ENCODE results near the gene CYS1.
"Not testable (repeated sequence)": the region's sequence is repeated elsewhere in the genome, so short reads cannot be mapped to it uniquely, and the experiment has no call there.

CYS1 gene, protein sequence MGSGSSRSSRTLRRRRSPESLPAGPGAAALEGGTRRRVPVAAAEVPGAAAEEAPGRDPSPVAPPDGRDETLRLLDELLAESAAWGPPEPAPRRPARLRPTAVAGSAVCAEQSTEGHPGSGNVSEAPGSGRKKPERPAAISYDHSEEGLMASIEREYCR

DNA sequence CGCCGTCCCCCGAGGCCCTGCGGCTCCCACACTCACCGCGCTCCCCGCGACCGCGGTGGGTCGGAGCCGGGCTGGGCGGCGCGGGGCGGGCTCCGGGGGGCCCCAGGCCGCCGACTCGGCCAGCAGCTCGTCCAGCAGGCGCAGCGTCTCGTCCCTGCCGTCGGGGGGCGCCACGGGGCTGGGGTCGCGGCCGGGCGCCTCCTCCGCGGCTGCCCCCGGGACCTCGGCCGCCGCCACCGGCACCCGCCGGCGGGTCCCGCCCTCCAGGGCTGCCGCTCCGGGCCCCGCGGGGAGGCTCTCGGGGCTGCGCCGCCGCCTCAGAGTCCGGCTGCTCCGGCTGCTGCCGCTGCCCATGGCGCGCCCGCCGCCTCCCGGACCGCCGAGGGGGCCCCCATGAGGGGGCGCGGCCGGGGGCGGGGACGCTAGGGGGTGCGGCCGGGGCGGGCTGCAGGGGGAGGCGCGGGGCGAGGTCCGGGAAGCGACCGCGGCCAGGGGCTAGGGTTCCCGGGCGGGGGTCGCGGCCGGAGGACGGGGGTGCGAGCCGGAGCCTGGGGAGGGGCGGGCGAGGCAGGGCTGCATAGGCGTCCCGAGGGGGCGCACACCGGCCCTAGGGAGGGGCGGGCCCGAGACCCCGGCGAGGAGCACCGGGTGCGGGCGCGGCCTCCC is at the start of gene CYS1:
Gene CYS1, minus strand, starts transcription at position 542 of the 666 bp plus-strand sequence. Its CDS starts 188 bp downstream, at position 354.
- no peak for DNase-seq

DNA sequence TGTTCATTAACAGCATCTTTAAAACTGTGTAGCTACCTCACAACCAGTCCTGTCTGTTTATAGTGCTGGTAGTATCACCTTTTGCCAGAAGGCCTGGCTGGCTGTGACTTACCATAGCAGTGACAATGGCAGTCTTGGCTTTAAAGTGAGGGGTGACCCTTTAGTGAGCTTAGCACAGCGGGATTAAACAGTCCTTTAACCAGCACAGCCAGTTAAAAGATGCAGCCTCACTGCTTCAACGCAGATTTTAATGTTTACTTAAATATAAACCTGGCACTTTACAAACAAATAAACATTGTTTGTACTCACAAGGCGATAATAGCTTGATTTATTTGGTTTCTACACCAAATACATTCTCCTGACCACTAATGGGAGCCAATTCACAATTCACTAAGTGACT is 49.3 kb upstream of the CYS1 start:
- no peak for DNase-seq

DNA sequence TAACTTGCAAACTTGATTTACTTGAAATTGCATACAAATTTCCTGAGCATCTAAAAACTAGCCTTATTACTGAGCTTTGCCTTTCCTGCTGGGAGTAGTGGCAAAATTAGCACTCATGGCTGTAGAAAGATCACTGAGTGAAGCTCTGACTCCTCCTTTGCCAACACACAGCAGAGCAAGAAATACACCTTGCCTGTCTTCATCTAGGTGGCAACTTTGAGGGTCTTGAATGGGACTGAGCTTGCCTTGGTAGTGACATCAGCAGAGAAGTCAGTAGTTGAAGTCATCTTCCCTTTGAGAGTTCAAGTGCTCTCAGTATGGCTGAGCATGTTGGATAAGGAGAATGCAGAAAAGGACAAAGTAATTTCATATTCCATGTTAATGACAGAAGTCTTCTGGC is 48.2 kb upstream of the CYS1 start:
- DNase-seq: no peak

DNA sequence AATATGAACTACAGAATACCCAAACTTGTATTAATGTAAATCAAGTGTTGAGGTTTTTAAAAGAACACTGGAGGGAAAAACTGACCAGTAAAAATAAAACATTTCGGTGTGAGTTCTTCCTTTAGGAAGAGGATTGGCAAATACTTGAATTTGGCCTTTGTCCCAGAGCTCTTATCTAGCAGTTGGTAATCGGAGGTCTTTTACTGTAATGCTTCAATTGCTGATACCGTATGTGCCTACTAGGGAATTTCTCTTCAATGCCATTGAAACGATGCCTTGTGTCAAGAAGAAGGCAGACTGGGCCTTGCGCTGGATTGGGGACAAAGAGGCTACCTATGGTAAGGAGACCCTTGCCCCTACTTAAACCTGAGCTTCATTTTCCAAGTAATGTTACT is 46.4 kb upstream of the CYS1 start:
- no peak for DNase-seq

DNA sequence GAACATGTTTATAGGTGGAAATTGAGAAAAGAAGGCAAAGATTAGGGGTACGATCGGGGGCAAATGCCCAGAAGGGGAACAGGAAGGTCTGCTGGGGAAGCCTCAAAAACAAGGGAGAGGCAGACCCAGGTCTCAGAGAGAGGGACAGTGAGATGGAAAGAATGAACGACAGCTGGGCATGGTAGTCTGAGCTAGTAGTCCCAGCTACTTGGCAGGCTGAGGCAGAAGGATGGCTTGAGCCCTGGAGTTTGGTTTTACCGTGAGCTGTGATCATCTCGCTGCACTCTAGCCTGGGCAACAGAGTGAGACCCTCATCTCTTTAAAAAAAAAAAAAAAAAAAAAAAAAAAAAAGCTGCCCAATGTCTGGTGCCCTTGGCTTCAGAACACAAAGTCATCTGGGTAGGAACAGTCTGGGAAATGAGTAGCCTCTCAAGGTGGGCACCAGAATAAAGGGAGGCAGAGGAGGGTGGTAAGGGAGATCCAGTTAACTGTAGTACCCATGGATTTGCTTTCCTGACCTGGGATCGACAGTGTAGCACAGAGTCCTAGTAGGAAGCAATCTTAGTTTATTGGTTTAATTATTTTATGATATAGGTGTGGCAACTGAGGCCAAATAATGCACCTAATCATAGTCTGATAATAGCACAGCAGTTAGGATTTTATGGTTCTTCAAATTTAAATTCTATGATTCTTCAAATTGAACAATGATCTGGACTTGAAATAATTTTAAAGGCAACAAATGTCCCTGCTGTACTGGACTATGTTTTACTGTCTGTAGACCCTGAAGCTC is 45.8 kb upstream of the CYS1 start:
- no peak for DNase-seq

DNA sequence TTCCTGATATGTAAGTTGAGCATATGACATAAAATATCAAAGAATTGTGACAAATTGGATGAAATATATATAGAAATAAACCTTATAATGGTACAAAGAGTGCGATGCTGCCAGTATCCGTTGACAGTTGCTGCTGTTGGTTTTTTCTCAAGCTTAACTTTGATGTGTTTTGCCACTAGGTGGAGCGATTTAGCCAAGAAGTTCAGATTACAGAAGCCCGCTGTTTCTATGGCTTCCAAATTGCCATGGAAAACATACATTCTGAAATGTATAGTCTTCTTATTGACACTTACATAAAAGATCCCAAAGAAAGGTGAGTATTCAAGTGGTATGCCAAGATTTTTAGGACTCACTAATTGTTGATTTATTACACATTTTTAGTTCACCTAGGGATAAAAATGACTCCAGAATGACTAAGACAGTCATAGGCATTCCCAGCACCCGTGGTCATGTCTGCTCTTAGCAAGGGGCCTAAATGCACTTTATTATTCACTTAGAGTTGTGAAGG is 44.4 kb upstream of the CYS1 start:
- no peak for DNase-seq

DNA sequence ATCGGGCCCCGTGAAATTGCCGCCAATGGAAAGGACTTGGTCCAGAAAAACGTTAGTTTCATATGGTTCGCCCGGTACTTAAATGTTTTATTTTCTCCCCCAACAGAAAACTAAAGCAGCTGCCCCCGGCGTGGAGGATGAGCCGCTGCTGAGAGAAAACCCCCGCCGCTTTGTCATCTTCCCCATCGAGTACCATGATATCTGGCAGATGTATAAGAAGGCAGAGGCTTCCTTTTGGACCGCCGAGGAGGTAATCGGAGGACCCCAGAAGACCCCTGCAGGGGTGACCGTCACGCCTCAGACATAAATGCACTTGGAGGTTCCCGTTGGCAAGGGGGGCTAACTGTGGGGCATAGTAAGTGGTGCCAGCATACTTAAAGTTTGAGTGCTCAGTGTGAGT is 43.1 kb upstream of the CYS1 start:
- no peak for DNase-seq

DNA sequence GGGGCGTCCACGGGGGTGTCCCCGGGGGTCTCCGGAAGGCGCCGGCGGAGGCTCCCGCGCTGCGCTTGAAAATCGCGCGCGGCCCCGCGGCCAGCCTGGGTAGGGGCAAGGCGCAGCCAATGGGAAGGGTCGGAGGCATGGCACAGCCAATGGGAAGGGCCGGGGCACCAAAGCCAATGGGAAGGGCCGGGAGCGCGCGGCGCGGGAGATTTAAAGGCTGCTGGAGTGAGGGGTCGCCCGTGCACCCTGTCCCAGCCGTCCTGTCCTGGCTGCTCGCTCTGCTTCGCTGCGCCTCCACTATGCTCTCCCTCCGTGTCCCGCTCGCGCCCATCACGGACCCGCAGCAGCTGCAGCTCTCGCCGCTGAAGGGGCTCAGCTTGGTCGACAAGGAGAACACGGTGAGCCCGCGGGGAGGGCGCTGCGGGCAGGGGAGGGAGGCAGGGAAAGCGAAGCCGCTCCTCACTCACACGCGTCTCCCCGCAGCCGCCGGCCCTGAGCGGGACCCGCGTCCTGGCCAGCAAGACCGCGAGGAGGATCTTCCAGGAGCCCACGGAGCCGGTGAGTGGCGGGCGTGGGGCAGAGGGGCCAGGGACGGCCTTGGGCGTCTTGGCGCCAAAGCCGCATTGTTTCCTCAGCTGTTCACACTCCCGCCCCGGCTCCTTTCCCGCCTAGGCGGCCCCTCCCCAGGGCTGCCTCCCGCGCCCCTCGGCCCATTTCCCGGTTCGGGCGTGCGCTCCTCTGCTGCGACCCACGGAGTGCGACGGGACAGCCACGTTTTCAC is 42.5 kb upstream of the CYS1 start, which contains the start of gene RRM2:
Gene RRM2, plus strand, starts transcription at position 240 of the 781 bp plus-strand sequence. Its CDS starts 60 bp downstream, at position 300.
- DNase-seq: peak; percentile 92

DNA sequence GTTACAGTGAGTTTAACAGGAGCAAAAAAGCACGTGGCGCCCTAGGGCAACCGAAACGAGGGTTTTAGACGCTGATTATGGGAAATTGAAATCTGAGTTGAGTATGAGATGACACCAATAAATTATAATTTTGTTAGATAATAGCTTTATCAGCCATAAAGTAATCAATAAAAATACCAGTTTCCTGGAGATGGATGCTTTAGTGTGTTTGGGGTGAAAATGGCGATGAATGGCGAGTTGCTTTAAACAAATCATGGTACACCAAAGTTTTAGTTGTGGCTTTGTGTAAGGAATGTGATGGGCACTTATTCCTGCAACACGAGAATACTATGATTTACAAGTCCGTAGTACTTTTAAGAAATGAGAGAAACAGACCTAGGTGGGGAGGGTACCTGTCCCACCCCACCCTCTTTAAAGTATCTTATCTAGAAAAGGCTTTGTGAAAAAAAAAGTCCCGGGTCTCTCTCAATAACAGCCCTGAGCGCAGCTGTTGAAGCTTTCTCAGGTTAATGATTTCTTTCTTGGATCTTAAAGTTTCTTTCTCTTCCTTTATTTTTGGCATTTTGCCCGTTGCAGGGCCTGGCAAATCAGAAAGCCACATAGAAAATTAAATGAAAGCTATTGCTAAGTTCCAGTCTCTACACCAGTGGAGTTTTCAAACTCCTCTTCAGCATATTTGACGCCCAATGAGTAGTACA is 40.8 kb upstream of the CYS1 start:
- DNase-seq: no peak

DNA sequence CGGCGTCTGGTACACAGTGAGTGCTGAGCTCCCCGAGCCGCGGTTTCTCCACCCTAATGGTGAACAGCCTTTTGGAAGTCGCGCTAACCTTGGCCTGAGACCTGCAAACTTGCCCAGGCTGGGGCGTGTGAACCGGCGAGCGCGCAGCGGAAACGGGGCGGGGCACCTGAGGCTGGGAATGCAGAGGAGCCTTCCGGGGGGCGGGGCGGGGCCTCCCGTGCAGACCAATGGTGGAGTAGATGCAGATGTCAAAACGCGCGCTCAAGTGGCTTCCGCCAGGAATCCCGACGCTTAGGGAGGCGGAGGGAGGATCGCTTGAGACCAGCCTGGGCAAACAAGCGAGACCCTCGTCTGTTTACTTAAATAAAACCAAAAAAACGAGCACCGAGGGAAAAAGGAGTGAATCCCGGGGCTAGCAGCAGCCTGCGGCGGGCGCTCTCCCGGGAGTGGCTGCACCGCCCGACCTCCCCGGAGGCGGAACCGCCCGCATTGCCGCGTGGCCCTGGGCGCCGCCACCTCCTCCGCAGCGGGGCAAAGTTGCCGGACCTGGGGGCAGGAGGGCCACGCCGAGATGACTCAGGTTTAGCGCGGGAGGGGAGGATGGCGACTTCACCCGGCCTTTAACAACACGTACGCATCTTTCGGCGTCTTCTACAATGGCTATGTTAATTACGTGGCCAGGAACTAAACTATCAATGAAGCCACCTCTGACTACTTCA is 40.1 kb upstream of the CYS1 start:
- peak; percentile 96 for DNase-seq

DNA sequence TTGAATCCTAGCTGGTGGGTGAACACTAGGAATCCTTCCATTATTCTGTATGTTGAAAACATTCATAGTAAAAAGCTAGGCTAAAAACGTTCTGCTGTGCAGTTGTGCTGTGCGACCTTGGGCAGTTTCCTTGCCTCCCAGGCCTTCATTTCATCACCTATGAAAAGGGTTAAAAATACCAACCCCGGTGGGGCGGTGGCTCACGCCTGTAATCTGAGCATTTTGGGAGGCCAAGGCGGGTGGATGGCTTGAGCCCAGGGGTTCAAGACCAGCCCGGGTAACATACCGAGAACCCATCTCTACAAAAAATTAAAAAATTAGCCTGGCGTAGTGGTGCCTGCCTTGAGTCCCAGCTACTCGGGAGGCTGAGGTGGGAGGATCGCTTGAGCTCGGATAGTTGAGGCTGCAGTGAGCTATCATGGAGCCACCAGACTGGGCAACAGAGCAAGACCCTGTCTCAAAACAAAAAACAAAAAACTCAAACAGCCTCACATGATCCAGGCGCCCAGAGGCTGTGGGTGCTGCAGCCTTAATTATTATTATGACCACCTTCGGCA is 39.5 kb upstream of the CYS1 start:
- no peak for DNase-seq

DNA sequence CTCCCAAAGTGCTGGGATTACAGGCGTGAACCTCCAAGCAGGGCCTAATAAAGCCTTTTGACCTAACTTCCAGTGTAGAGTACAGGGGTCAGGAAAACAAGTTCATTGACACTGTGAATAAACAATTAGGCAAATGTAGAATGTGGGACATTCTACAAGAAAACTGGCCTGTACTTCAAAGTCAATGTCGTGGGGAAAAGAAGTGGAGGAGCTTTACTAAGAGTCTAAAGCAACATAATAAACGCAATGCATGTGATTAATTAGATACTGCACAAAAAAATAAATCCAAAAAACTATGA is 38.8 kb upstream of the CYS1 start:
- no peak for DNase-seq

DNA sequence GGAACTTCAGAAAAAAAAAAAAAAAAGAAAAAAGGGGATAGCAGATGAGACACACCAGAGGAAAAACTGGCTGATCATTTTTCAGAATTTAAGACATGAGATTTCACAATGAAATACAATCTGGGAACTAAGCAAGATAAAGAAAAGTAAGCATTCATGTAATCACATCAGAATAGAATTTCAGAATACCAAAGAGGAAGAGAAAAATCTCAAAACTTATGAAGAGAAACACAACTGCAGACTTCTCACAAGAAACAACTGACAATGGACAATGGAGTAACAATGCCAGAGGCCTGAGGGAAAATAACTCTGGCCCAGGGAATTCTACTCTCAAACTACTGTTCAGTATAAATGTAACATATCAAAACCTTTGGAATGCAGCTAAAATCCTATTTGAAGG is 29.1 kb upstream of the CYS1 start:
- no peak for DNase-seq

DNA sequence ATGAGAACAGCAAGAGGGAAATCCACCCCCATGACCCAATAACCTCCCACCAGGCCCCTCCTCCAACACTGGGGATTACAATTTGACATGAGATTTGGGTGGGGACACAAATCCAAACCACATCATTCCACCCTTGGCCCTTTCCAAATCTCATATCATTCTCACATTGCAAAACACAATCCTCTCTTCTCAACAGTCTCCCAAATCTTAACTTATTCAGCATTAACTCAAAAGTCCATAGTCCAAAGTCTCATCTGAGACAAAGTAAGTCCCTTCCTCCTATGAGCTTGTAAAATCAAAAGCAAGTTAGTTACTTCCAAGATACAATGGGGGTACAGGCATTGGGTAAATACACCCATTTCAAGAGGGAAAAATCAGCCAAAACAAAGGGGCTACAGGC is 24.7 kb upstream of the CYS1 start:
- DNase-seq: not testable (repeated sequence)

DNA sequence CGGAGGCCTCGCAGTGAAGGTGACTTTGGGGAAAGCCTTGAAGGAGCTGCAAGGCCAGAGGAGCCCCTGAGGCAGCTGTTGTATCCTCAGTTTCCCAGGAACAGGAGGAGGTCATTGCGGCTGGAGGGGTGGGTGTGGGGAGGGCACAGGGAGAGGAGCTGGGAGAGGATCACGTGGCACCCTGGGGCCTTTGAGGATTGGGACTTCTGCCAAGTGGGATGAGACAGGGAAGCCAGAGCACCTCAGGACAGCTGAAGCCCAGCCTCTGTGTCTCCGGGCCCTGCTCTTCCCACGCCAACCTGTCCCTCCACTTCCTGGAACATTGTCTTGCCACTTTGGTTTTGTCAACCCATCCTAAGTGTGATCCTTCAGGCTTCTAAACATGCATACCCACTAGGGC is 23.0 kb upstream of the CYS1 start:
- DNase-seq: no peak

DNA sequence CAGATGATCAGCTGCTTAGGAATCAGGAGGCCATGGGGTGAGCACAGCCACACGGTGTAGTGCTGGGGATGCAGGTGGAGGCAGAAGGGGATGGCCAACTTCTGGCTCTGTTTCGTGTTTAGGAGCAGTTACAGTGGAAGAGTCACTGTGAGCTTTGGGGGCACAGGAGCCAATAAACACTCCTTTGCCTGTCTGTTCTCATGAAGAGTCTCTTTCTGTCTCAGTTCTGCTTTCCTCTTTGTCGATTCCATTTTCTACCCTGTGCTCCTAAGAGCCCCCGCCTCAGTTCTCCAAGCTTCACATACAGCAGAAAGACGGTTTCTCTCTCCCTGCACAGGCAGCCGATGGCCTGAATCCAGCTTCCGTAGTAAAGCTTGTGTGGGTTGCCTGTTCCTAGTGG is 21.3 kb upstream of the CYS1 start:
- DNase-seq: no peak

DNA sequence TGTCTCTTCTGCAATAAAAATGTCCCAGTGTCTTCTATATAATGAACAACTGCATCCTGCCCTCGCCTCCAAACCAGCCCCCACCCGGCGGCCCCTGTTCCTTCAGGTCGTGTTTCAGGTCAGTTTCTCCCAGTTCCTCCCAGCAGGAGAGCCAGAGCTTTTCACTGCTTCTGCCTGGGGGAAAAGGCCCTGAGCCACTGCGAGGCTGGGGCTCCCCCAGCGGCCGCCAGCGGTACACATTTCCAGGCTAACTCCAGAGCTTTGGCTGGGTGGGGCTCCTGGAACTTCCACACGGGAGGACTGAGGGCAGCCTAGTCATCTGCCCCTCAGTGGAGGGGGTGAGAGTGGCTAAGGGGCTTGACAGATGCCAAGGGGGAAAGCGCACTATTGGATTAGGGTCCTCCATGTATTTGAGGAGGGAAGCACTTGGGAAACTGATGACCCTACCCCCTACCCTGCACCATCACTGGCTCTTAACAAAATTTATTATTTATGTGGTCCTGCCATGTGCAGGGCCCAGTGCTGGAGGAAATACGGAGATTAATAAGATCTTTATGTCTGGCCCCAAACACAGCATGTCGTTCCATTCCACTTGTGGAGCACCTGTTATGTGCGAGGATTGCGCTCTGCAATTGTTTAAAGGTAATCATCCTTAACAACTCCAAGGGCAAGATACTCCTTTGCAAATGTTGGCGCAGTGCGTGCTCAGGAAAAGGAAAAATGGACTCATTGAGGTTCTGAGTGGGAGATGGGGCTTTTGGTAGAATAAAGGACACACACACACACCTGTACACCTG is 17.3 kb upstream of the CYS1 start:
- no peak for DNase-seq

DNA sequence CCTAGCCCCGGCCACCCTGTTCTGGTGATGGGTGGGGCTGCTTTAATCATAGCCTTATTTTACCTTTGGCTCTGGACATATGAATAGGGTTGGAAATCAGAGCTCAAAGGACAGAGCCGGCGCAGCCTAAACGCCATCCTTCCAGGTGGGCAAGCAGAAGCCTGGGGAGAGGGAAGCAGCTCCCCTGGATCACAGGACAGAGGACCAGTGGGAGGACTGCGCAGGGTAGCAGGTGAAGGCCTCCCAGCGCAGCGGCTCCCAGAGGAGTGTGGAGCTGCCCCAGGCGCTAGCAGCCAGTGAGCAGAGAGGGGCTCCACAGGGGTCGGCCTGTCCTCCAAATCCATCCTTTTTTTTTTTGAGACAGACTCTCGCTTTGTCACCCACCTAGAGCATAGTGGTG is 16.4 kb upstream of the CYS1 start:
- DNase-seq: no peak

DNA sequence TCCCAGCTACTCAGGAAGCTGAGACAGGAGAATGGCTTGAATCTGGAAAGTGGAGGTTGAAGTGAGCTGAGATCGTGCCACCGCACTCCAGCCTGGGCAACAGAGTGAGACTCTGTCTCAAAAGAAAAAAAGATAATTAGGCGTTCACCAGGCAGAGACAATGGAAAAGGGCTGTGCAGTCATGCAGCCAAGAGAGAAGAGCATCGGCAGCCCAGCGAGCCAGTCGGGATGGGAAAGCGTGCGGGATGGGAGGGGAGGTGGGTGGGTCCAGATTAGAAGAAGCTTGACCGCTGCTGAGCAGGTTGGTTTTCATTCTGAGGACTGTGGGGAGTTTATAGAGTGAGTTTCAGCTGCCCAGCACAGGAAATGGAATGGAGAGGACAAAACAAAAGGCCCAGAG is 15.0 kb upstream of the CYS1 start:
- no peak for DNase-seq

DNA sequence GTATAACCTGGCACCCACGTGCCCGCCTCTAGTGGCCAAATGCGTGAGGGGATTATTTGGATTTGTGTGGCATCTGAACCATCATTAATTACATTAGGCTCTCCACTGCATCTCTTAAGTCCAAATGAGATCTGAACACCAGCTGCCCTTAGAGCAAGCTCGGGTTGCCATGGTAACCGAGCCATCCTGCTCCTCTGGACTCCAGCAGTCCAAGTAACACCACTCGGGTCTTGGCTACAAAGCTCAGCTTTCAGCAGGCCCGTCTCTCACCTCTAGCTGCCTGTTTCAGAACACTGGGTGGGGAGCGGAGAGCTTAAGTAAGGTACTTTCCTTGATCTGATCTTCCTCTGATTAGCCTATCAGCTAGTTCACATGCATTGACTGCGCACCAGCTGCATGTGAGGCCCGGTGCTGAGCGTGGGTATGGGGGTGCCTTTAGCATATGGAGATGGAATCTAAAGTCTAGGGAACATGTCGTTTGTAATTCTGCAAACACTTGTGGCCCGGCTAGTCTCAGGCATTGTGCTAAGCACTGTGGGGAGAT is 14.1 kb upstream of the CYS1 start:
- no peak for DNase-seq

DNA sequence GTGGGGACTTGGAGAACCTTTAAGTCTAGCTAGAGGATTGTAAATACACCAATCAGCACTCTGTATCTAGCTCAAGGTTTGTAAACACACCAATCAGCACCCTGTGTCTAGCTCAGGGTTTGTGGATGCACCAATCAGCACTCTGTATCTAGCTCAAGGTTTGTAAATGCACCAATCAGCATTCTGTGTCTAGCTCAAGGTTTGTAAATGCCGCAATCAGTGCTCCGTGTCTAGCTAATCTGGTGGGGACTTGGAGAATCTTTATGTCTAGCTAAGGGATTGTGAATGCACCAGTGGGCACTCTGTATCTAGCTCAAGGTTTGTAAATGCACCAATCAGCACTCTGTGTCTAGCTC is 11.7 kb upstream of the CYS1 start:
- not testable (repeated sequence) for DNase-seq

Measured in activated CD8-positive, alpha-beta memory T cell treated with anti-CD3 and anti-CD28 coated beads for 24 hours (primary cell).